GM23248 (cell line): Measurements from ENCODE around the gene ATXN7. TPM values are rescaled to one million over a fixed set of nuclear protein-coding genes. Genes with fewer than 3 reads are reported as not detected.

Experiments
- DNase-seq: peaks from one replicate; pipeline ENCODE4 v3.0.0-alpha.2; 2015
- H2AFZ ChIP-seq: fragments of 200-600 bp; sonication (generic); 2 replicates; pipeline ENCODE4 v1.6.1; 2016; ENCODE audit warnings: antibody characterized with exemption
- H3F3A ChIP-seq: fragments of 200-600 bp; sonication (generic); 2 replicates; pipeline ENCODE4 v1.6.1; 2016; ENCODE audit warnings: mild to moderate bottlenecking, antibody characterized with exemption, mixed run types; ENCODE audit not compliant: insufficient read depth
- H3K27ac ChIP-seq: fragments of 200-600 bp; sonication (generic); 2 replicates; pipeline ENCODE4 v1.5.1; 2016; ENCODE audit warnings: mild to moderate bottlenecking
- H3K27me3 ChIP-seq: fragments of 200-600 bp; sonication (generic); replicated peaks from 2 replicates; pipeline ENCODE4 v1.6.1; 2016; ENCODE audit warnings: mild to moderate bottlenecking; ENCODE audit not compliant: insufficient read depth
- H3K36me3 ChIP-seq: fragments of 200-600 bp; sonication (generic); 2 replicates; pipeline ENCODE4 v1.6.1; 2016; ENCODE audit warnings: low read depth, mild to moderate bottlenecking
- H3K4me1 ChIP-seq: fragments of 200-600 bp; sonication (generic); 2 replicates; pipeline ENCODE4 v1.6.1; 2016; ENCODE audit warnings: mild to moderate bottlenecking; ENCODE audit not compliant: insufficient read depth
- H3K4me2 ChIP-seq: fragments of 200-600 bp; sonication (generic); one replicate; pipeline ENCODE4 v1.6.1; 2016; ENCODE audit warnings: mild to moderate bottlenecking; ENCODE audit not compliant: unreplicated experiment
- H3K4me3 ChIP-seq: fragments of 200-600 bp; sonication (generic); 2 replicates; pipeline ENCODE4 v1.5.1; 2016; ENCODE audit warnings: mild to moderate bottlenecking
- H3K79me2 ChIP-seq: fragments of 200-600 bp; sonication (generic); 2 replicates; pipeline ENCODE4 v1.6.1; 2016; ENCODE audit warnings: mild to moderate bottlenecking; ENCODE audit not compliant: insufficient read depth
- H3K9ac ChIP-seq: fragments of 200-600 bp; sonication (generic); 2 replicates; pipeline ENCODE4 v1.6.1; 2016; ENCODE audit warnings: mild to moderate bottlenecking
- H3K9me2 ChIP-seq: fragments of 200-600 bp; sonication (generic); 2 replicates; pipeline ENCODE4 v1.6.1; 2016; ENCODE audit warnings: mixed run types, mild to moderate bottlenecking, moderate library complexity; ENCODE audit not compliant: insufficient read depth
- H3K9me3 ChIP-seq: fragments of 200-600 bp; sonication (generic); one replicate; pipeline ENCODE4 v1.6.1; 2017; ENCODE audit warnings: low read depth
- H4K20me1 ChIP-seq: fragments of 200-600 bp; sonication (generic); 2 replicates; pipeline ENCODE4 v1.6.0; 2016; ENCODE audit not compliant: insufficient read depth
- EZH2 ChIP-seq: fragments of 200-600 bp; sonication (generic); IDR thresholded peaks from 2 replicates; pipeline ENCODE4 v1.6.1; 2018; ENCODE audit warnings: antibody characterized with exemption, mild to moderate bottlenecking; ENCODE audit not compliant: insufficient read depth, poor library complexity, severe bottlenecking
- EZH2phosphoT487 ChIP-seq: fragments of 200-600 bp; sonication (generic); IDR thresholded peaks from 2 replicates; pipeline ENCODE4 v1.6.1; 2018; ENCODE audit warnings: antibody characterized with exemption, moderate library complexity, mild to moderate bottlenecking, low read depth; ENCODE audit not compliant: insufficient read depth
- WGBS, 2 experiments: methylation state at CpG; one replicate each; pipeline ENCODE4 v1.1.6; 2015 to 2017; ENCODE audit warnings: low lambda C conversion rate in 2 of 2, low coverage in 1 of 2; ENCODE audit errors: missing lambda C conversion rate in 2 of 2; 5-methylcytosine and 5-hydroxymethylcytosine counted together
- in situ Hi-C: fragments of 300-500 bp; cut with MboI; formaldehyde crosslinking; loops from 2 replicates; pipeline ENCODE4 v1.15.0; 2020
- polyA plus RNA-seq: library from polyadenylated mRNA; unstranded; fragments of >200 nt; fragmentation: Nextera tagmentation; extraction: Ambion mirVana; gene quantifications from 2 replicates; pipeline ENCODE4 v1.2.1, GENCODE V29; 2016
- total RNA-seq: library from RNA; depleted of rRNA; stranded (reverse); fragments of >200 nt; shearing (Covaris generic); gene quantifications from 2 replicates; pipeline ENCODE4 v1.2.3, GENCODE V29; 2014

Gene ATXN7
- total and polyA plus RNA-seq, 2 experiments from 2014 or later, result 2.4 to 3.9 TPM

- peak overlapping the region; percentile 99 for H3K4me2 ChIP-seq
These were observed 112.6 kb downstream of the ATXN7 start for GRCh38 chr3:63976161-63976871.

GRCh38 chr3:63976872-63977200 is 113.2 kb downstream of the ATXN7 start:
- Histone ChIP-seq H3K36me3 (0 out of 2 replicates have a peak, but pooled peaks cover 9% of the 10 kb centered on the region), H3K4me3 (peak overlapping the region; percentile 65), H3K79me2 (peaks cover 92% of the 10 kb centered on the region), H3K9me3 (no peaks in the 10 kb centered on the region), H3K27me3 (no peaks in the 10 kb centered on the region), H3K9me2 (no peaks in the 10 kb centered on the region), H3K27ac (peak overlapping the region; percentile 95), H3F3A (peaks cover 34% of the 10 kb centered on the region), H3K4me2 (peak overlapping the region; percentile 99), H4K20me1 (no peaks in the 10 kb centered on the region), H3K4me1 (peaks cover 45% of the 10 kb centered on the region), H2AFZ (no peak overlapping the region), H3K9ac (peak overlapping the region; percentile 80)
- WGBS, 2 experiments, result 7 to 8% methylated on average over 2 of the region's 2 CpGs
- TF ChIP-seq EZH2 (no peak), EZH2phosphoT487 (no peak)
- in situ Hi-C loops, result loop anchor here (25.0 kb wide), 1 partner anchor 615 kb away; no protein-coding TSS in a partner anchor
- no peak for DNase-seq

More at GRCh38 chr3:63976161-63976871, 112.6 kb downstream of the ATXN7 start:
- in situ Hi-C loops, result loop anchor here (25.0 kb wide), 1 partner anchor 614 kb away; no protein-coding TSS in a partner anchor
- H3K36me3 ChIP-seq, result 0 out of 2 replicates have a peak, but pooled peaks cover 7% of the 10 kb centered on the region
- H3K9me2 ChIP-seq, result no peaks in the 10 kb centered on the region
- no peak overlapping the region for H2AFZ ChIP-seq
- peaks cover 36% of the 10 kb centered on the region for H3F3A ChIP-seq
- TF ChIP-seq EZH2phosphoT487 (no peak), EZH2 (no peak)
- H3K79me2 ChIP-seq, result peaks cover 92% of the 10 kb centered on the region
- no peaks in the 10 kb centered on the region for H3K27me3 ChIP-seq
- peaks cover 51% of the 10 kb centered on the region for H3K4me1 ChIP-seq
- H3K9me3 ChIP-seq, result no peaks in the 10 kb centered on the region
- peak overlapping the region; percentile 80 for H3K9ac ChIP-seq
- no peaks in the 10 kb centered on the region for H4K20me1 ChIP-seq
- peak overlapping the region; percentile 65 for H3K4me3 ChIP-seq
- 2 to 3% methylated on average over 4 of the region's 4 CpGs for WGBS, 2 experiments
- DNase-seq, result peak; percentile 96
- peak overlapping the region; percentile 95 for H3K27ac ChIP-seq

GRCh38 chr3:63977893-63978292 is 114.2 kb downstream of the ATXN7 start:
- Histone ChIP-seq H3K4me1 (peaks cover 35% of the 10 kb centered on the region), H3K9me2 (no peaks in the 10 kb centered on the region), H3K27ac (no peak overlapping the region), H3K36me3 (peaks cover 13% of the 10 kb centered on the region), H3K9ac (no peak overlapping the region), H2AFZ (no peak overlapping the region), H3K27me3 (no peaks in the 10 kb centered on the region), H3K4me2 (peak overlapping the region; percentile 0), H3K4me3 (no peak overlapping the region), H3F3A (peaks cover 23% of the 10 kb centered on the region), H3K79me2 (peaks cover 88% of the 10 kb centered on the region), H3K9me3 (no peaks in the 10 kb centered on the region), H4K20me1 (no peaks in the 10 kb centered on the region)
- TF ChIP-seq EZH2, result no peak
- TF ChIP-seq EZH2phosphoT487, result no peak
- in situ Hi-C loops, result loop anchor here (25.0 kb wide), 1 partner anchor 616 kb away; no protein-coding TSS in a partner anchor
- peak; percentile 53 for DNase-seq
- 40 to 51% methylated on average over 4 of the region's 4 CpGs for WGBS, 2 experiments

DNA sequence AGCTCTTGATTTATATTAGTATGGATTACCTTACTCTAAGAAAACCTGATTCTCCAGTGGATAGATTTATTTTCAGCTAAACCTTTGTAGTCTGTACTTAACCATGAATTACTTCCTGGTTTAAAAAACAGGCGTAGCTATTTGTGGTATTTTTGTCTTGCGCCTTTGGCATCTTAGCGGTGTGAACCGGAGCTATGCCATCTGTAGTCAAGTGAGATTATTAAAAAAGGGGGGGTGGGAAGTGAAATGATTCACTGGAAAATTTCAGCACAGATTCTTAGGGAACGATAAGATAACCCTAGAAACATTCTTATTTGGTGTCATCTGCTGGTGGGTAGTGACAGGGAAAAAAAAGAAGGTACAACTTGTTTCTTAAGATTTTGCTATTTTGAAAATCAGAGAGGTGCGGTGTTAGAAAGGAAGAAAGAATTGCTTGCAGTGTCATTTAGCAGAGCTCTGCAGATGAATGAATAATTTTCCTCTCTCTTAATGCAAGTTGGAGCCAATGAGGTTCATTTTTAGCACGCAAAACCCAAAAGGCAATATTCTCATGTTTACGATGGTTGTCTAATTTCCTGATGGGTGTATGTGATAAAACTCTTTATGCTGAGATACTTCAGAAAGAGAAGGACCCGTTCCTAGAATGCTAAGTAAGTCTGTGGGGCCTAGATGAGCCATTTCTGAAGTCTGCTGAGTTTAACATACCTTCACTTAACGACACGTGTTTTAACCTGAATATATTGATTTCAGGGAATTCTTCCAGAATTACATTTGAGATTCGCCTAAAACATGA is 115.6 kb downstream of the ATXN7 start:
- in situ Hi-C loops, result loop anchor here (25.0 kb wide), 1 partner anchor 617 kb away; no protein-coding TSS in a partner anchor
- peaks cover 29% of the 10 kb centered on the region for H3K4me1 ChIP-seq
- no peaks in the 10 kb centered on the region for H3K9me2 ChIP-seq
- 95 to 96% methylated on average over 12 of the region's 12 CpGs for WGBS, 2 experiments
- H3K27me3 ChIP-seq, result no peaks in the 10 kb centered on the region
- no peak overlapping the region for H3K9ac ChIP-seq
- no peaks in the 10 kb centered on the region for H4K20me1 ChIP-seq
- no peak overlapping the region for H3K4me2 ChIP-seq
- DNase-seq, result no peak
- no peak overlapping the region for H2AFZ ChIP-seq
- no peaks in the 10 kb centered on the region for H3K9me3 ChIP-seq
- no peak overlapping the region for H3K4me3 ChIP-seq
- H3F3A ChIP-seq, result peaks cover 20% of the 10 kb centered on the region
- TF ChIP-seq EZH2phosphoT487, result no peak
- no peak for TF ChIP-seq EZH2
- no peak overlapping the region for H3K27ac ChIP-seq
- peaks cover 17% of the 10 kb centered on the region for H3K36me3 ChIP-seq
- H3K79me2 ChIP-seq, result peaks cover 81% of the 10 kb centered on the region
